ENCODE results near the gene IL1R1.

DNA sequence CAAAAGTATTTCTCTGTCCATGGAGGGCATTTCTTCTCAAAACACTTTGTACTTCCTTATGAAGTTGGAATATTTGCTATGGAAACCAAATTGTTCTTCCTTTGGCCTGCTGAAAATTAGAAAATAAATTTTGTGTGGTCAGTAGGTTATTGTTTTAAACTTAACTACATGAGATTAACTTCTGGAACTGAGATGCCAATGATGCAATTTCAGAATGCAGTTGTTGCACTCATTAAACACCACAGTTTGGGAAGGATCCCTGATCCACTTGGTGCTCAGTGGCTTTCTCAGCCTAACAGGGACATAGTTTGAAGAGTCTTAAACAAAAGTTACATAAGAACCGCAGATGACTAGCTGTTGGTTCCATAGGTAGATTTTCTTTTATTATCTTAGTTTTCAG lies 23.3 kb upstream of the IL1R1 start:
- no peak for TF ChIP-seq CTCF (optimal IDR thresholded peaks at IDR 0.05 in 1 of 3, IDR thresholded peaks at IDR 0.05 in 1 of 3, conservative IDR thresholded peaks at IDR 0.05 in 1 of 3; ENCODE audit: extremely low read depth in 1 of 3, insufficient read depth in 2 of 3, low read length in 3 of 3)
- no peak for TF ChIP-seq EZH2 (IDR thresholded peaks at IDR 0.05; ENCODE audit: low read length)

All from keratinocyte (primary cell).